ENCODE results near the gene TMTC2. TPM values are rescaled to one million over a fixed set of nuclear protein-coding genes. Genes with fewer than 3 reads are reported as not detected.

TMTC2 gene
- total RNA-seq, 4 donors from 2014 or later = 18.8 to 30.7 (median 21.0) TPM

- H3K27ac ChIP-seq = no peak overlapping the region
- no peak overlapping the region for H3K4me3 ChIP-seq (replicated peaks in 1 of 3)
- intact Hi-C loops (cut with DNase I) = no loop called here
- no peaks in the 10 kb centered on the region for H3K36me3 ChIP-seq
- no peaks in the 10 kb centered on the region for H3K27me3 ChIP-seq
- 60 to 64% methylated on average over 5 of the region's 5 CpGs for WGBS, 2 donors
- no peak for TF ChIP-seq POLR2A (IDR thresholded peaks at IDR 0.05)
- no peak for TF ChIP-seq CTCF (IDR thresholded peaks at IDR 0.05)
- no peaks in the 10 kb centered on the region for H3K9me3 ChIP-seq
- DNase-seq = no peak
- H3K4me1 ChIP-seq = no peaks in the 10 kb centered on the region
These were observed 396.1 kb downstream of the TMTC2 start for GRCh38 chr12:83082690-83083276.

GRCh38 chr12:83083616-83084015 is 396.9 kb downstream of the TMTC2 start:
- H3K9me3 ChIP-seq = no peaks in the 10 kb centered on the region
- TF ChIP-seq CTCF (IDR thresholded peaks at IDR 0.05) (no peak), POLR2A (IDR thresholded peaks at IDR 0.05) (no peak)
- H3K27ac ChIP-seq = no peak overlapping the region
- 38 to 51% methylated on average over 4 of the region's 4 CpGs for WGBS, 2 donors
- no peaks in the 10 kb centered on the region for H3K4me1 ChIP-seq
- no peaks in the 10 kb centered on the region for H3K27me3 ChIP-seq
- no peak overlapping the region for H3K4me3 ChIP-seq (replicated peaks in 1 of 3)
- intact Hi-C loops (cut with DNase I) = no loop called here
- H3K36me3 ChIP-seq = no peaks in the 10 kb centered on the region
- DNase-seq = no peak

- Histone ChIP-seq H3K4me1 (no peaks in the 10 kb centered on the region), H3K36me3 (no peaks in the 10 kb centered on the region), H3K27ac (no peak overlapping the region), H3K27me3 (no peaks in the 10 kb centered on the region), H3K4me3 (replicated peaks in 1 of 3) (no peak overlapping the region), H3K9me3 (no peaks in the 10 kb centered on the region)
- no peak for DNase-seq
- intact Hi-C loops (cut with DNase I) = no loop called here
- WGBS, 2 donors = 59 to 62% methylated on average over 3 of the region's 3 CpGs
- no peak for TF ChIP-seq CTCF (IDR thresholded peaks at IDR 0.05)
- TF ChIP-seq POLR2A (IDR thresholded peaks at IDR 0.05) = no peak
These were observed 398.0 kb downstream of the TMTC2 start for GRCh38 chr12:83084516-83085234.

- H3K9me3 ChIP-seq = no peaks in the 10 kb centered on the region
- H3K36me3 ChIP-seq = no peaks in the 10 kb centered on the region
- no peak overlapping the region for H3K4me3 ChIP-seq (replicated peaks in 1 of 3)
- no peak for DNase-seq
- TF ChIP-seq POLR2A (IDR thresholded peaks at IDR 0.05) = no peak
- H3K4me1 ChIP-seq = no peaks in the 10 kb centered on the region
- no peak overlapping the region for H3K27ac ChIP-seq
- intact Hi-C loops (cut with DNase I) = no loop called here
- H3K27me3 ChIP-seq = no peaks in the 10 kb centered on the region
- WGBS, 2 donors = 94 to 96% methylated on average over 10 of the region's 10 CpGs
These were observed 399.3 kb downstream of the TMTC2 start for GRCh38 chr12:83086023-83086422.

- TF ChIP-seq CTCF (IDR thresholded peaks at IDR 0.05) (no peak), POLR2A (IDR thresholded peaks at IDR 0.05) (no peak)
- Histone ChIP-seq H3K27me3 (no peaks in the 10 kb centered on the region), H3K27ac (no peak overlapping the region), H3K4me1 (no peaks in the 10 kb centered on the region), H3K4me3 (replicated peaks in 1 of 3) (no peak overlapping the region), H3K36me3 (no peaks in the 10 kb centered on the region), H3K9me3 (no peaks in the 10 kb centered on the region)
- intact Hi-C loops (cut with DNase I) = no loop called here
- WGBS, 2 donors = 97% methylated on average over 2 of the region's 2 CpGs
- DNase-seq = no peak
These were observed 402.9 kb downstream of the TMTC2 start for GRCh38 chr12:83089575-83089974.
